ENCODE measurements around the gene LMF1. TPM values are rescaled to one million over a fixed set of nuclear protein-coding genes. Genes with fewer than 3 reads are reported as not detected.

Gene LMF1
- total RNA-seq, 6 donors from 2014 or later: 20.3 to 147 (median 28.2) TPM

- TF ChIP-seq, protein P1, sequence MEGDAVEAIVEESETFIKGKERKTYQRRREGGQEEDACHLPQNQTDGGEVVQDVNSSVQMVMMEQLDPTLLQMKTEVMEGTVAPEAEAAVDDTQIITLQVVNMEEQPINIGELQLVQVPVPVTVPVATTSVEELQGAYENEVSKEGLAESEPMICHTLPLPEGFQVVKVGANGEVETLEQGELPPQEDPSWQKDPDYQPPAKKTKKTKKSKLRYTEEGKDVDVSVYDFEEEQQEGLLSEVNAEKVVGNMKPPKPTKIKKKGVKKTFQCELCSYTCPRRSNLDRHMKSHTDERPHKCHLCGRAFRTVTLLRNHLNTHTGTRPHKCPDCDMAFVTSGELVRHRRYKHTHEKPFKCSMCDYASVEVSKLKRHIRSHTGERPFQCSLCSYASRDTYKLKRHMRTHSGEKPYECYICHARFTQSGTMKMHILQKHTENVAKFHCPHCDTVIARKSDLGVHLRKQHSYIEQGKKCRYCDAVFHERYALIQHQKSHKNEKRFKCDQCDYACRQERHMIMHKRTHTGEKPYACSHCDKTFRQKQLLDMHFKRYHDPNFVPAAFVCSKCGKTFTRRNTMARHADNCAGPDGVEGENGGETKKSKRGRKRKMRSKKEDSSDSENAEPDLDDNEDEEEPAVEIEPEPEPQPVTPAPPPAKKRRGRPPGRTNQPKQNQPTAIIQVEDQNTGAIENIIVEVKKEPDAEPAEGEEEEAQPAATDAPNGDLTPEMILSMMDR (IDR thresholded peaks at IDR 0.05): no peak
- TF ChIP-seq EP300 (IDR thresholded peaks at IDR 0.05): no peak
- no peak for TF ChIP-seq POLR2A (IDR thresholded peaks at IDR 0.05)
- TF ChIP-seq POLR2AphosphoS5 (IDR thresholded peaks at IDR 0.05): no peak
- 90 to 96% methylated on average over 20 to 22 of the region's 23 CpGs for WGBS, 2 donors
- peaks cover 6 to 24% (median 17%) of the 10 kb centered on the region in 4 donors for H3K9me3 ChIP-seq
- H3K4me3 ChIP-seq: no peak overlapping the region
- ATAC-seq (ENCODE audit: low FRiP score in 2 of 2) (no peak), DNase-seq (peak in 1 of 2 donors; percentile 73)
- H3K4me1 ChIP-seq: no peaks in the 10 kb centered on the region
- H3K27me3 ChIP-seq: no peaks in the 10 kb centered on the region
- no peak overlapping the region for H3K27ac ChIP-seq
- peaks cover 0 to 12% (median 9%) of the 10 kb centered on the region in 4 donors for H3K36me3 ChIP-seq
These were observed 90.2 kb downstream of the LMF1 start for GRCh38 chr16:880471-881171.

DNA sequence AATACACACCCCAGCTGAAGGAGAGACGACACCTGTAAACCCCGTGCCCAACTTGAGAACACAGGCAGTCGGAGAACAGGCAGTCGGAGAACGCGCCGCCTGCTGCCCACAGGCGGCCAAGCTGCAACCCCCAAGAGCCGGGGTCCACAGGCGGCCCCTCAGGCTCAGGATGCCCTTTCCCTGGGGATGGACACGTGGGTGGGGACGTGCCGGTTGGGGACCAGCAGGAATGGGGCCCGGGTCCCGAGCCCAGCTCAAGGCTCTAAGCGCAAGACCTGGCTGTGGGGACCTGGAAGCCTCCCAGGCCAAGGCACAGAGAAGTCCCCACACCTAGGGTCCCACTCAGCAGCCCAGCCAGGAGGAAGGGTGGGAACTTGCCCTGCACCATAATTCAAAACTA is 90.8 kb downstream of the LMF1 start:
- peaks cover 6 to 21% (median 15%) of the 10 kb centered on the region in 4 donors for H3K9me3 ChIP-seq
- 92 to 94% methylated on average over 11 to 16 of the region's 16 CpGs for WGBS, 2 donors
- H3K4me1 ChIP-seq: no peaks in the 10 kb centered on the region
- H3K36me3 ChIP-seq: peaks cover 0 to 17% (median 10%) of the 10 kb centered on the region in 4 donors
- no peaks in the 10 kb centered on the region for H3K27me3 ChIP-seq
- TF ChIP-seq EP300 (IDR thresholded peaks at IDR 0.05) (no peak), POLR2AphosphoS5 (IDR thresholded peaks at IDR 0.05) (no peak), POLR2A (IDR thresholded peaks at IDR 0.05) (no peak)
- TF ChIP-seq, protein P1 (IDR thresholded peaks at IDR 0.05): no peak
- DNase-seq (peak in 1 of 2 donors; percentile 67), ATAC-seq (ENCODE audit: low FRiP score in 2 of 2) (no peak)
- H3K4me3 ChIP-seq: no peak overlapping the region
- no peak overlapping the region for H3K27ac ChIP-seq

GRCh38 chr16:879461-879861 is 91.3 kb downstream of the LMF1 start:
- 93 to 94% methylated on average over 22 to 27 of the region's 27 CpGs for WGBS, 2 donors
- DNase-seq: peak in 1 of 2 donors; percentile 82
- Histone ChIP-seq H3K9me3 (peaks cover 4 to 16% (median 10%) of the 10 kb centered on the region in 4 donors), H3K27me3 (no peaks in the 10 kb centered on the region), H3K27ac (no peak overlapping the region), H3K4me3 (no peak overlapping the region), H3K36me3 (peaks cover 0 to 19% (median 8%) of the 10 kb centered on the region in 4 donors), H3K4me1 (no peaks in the 10 kb centered on the region)
- ATAC-seq (ENCODE audit: low FRiP score in 2 of 2): no peak
- TF ChIP-seq, protein P1 (IDR thresholded peaks at IDR 0.05): no peak
- TF ChIP-seq EP300 (IDR thresholded peaks at IDR 0.05): no peak
- no peak for TF ChIP-seq POLR2A (IDR thresholded peaks at IDR 0.05)
- no peak for TF ChIP-seq POLR2AphosphoS5 (IDR thresholded peaks at IDR 0.05)

- Histone ChIP-seq H3K4me3 (no peak overlapping the region), H3K4me1 (no peaks in the 10 kb centered on the region), H3K27ac (no peak overlapping the region), H3K36me3 (peaks cover 0 to 21% (median 7%) of the 10 kb centered on the region in 4 donors), H3K9me3 (peaks cover 0 to 10% (median 4%) of the 10 kb centered on the region in 4 donors), H3K27me3 (no peaks in the 10 kb centered on the region)
- TF ChIP-seq, protein P1 (IDR thresholded peaks at IDR 0.05): no peak
- TF ChIP-seq POLR2AphosphoS5 (IDR thresholded peaks at IDR 0.05): no peak
- TF ChIP-seq POLR2A (IDR thresholded peaks at IDR 0.05): no peak
- no peak for TF ChIP-seq EP300 (IDR thresholded peaks at IDR 0.05)
- DNase-seq (no peak), ATAC-seq (ENCODE audit: low FRiP score in 2 of 2) (no peak)
- WGBS, 2 donors: 89 to 97% methylated on average over 7 to 14 of the region's 14 CpGs
These were observed 91.9 kb downstream of the LMF1 start for GRCh38 chr16:878886-879285.

Measured in upper lobe of left lung (tissue), 6 donors.